ENCODE measurements around the gene EHMT2.

DNA sequence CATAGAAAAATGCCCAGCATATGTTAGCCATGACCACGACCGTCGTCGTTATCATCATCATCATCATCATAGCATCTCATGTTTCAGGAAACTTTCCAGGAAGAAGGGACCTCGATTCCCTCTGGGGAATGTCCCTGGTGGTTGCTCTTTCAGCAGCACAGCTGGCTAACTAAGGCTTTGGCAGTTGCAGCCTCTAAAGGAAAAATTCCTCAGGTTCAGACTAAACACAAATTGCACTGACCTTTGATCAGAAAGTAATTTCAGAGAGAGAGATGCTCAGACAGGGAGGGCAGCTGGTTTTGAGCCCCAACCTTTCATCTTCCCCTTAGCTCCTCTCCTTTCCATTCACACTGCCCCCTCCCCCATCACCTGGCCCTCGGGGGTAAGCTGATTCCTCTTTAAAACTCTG is 42.8 kb upstream of the EHMT2 start:
- no peak for TF ChIP-seq POLR2A (IDR thresholded peaks at IDR 0.05; ENCODE audit: low read length)
- TF ChIP-seq GATA1 (IDR thresholded peaks at IDR 0.05; ENCODE audit: low read depth, low read length): no peak
